Stomach (tissue), 4 donors: ENCODE data around the gene PRKRA.

Experiments
- CTCF ChIP-seq, 7 experiments: fragments of 450-650 bp in 4 of 7; fragments of 200-600 bp in 3 of 7; sonication (generic) in 3 of 7; IDR thresholded peaks; one replicate each; pipeline ENCODE4 v1.5.1; 2016 to 2019; ENCODE audit warnings: antibody characterized with exemption in 7 of 7, control low read depth in 2 of 7, mild to moderate bottlenecking in 1 of 7
- EP300 ChIP-seq: sonication (generic); formaldehyde crosslinking; IDR thresholded peaks from one replicate; pipeline ENCODE4 v1.6.1; 2017; ENCODE audit warnings: antibody characterized with exemption
- POLR2A ChIP-seq, 4 donors: fragments of 450-650 bp; IDR thresholded peaks; one replicate each; pipeline ENCODE4 v1.6.1; 2016; ENCODE audit warnings: antibody characterized with exemption in 4 of 4, control low read depth in 2 of 4, mild to moderate bottlenecking in 1 of 4, moderate library complexity in 1 of 4
- POLR2AphosphoS5 ChIP-seq, 3 donors: sonication (generic); formaldehyde crosslinking; IDR thresholded peaks; one replicate each; pipeline ENCODE4 v1.6.1; 2016; ENCODE audit warnings: antibody characterized with exemption in 3 of 3

- TF ChIP-seq CTCF (IDR thresholded peaks at IDR 0.05) (no peak), POLR2AphosphoS5 (IDR thresholded peaks at IDR 0.05) (no peak), POLR2A (IDR thresholded peaks at IDR 0.05) (no peak), EP300 (no peak)
These were observed 9.5 kb downstream of the PRKRA start for GRCh38 chr2:178441426-178441825.
